ENCODE data around the gene HRH2.

HRH2 gene

DNA sequence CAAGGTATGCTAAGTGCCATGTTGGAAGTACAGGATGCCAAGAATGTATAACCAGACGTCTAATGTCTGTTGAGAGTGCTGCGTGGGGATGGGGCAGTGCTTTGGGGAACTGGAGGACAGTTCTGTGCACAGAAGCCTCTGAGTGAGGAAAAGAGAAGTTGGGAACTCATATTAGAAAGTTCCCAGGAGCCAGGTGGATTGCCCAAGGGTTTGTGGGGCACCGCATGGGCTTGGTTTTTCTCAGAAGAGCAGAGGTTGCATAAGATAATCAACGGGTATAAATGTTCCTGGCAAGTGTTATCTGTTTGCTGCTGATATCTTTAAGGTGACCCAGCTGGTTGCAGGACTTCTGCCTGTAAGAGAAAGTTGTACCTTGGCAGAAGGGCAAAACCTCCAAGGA lies 13.1 kb downstream of the HRH2 start:
- DNase-seq = no peak
- H3K27ac ChIP-seq (ENCODE audit: insufficient read depth, low read length, poor library complexity, severe bottlenecking) = no peak overlapping the region
- no peaks in the 10 kb centered on the region for H3K36me3 ChIP-seq (ENCODE audit: control insufficient read depth, insufficient read depth, low read length)
- H3K27me3 ChIP-seq (replicated peaks; ENCODE audit: control insufficient read depth, insufficient read depth, low read length, poor library complexity, severe bottlenecking) = no peaks in the 10 kb centered on the region
- no peak overlapping the region for H3K4me3 ChIP-seq (ENCODE audit: insufficient read depth, low read depth, low read length, poor library complexity, severe bottlenecking)
- H3K4me1 ChIP-seq (ENCODE audit: control insufficient read depth, insufficient read depth, low read length, poor library complexity, severe bottlenecking) = no peaks in the 10 kb centered on the region
- no peaks in the 10 kb centered on the region for H3K9me3 ChIP-seq (ENCODE audit: control insufficient read depth, low read length)

DNA sequence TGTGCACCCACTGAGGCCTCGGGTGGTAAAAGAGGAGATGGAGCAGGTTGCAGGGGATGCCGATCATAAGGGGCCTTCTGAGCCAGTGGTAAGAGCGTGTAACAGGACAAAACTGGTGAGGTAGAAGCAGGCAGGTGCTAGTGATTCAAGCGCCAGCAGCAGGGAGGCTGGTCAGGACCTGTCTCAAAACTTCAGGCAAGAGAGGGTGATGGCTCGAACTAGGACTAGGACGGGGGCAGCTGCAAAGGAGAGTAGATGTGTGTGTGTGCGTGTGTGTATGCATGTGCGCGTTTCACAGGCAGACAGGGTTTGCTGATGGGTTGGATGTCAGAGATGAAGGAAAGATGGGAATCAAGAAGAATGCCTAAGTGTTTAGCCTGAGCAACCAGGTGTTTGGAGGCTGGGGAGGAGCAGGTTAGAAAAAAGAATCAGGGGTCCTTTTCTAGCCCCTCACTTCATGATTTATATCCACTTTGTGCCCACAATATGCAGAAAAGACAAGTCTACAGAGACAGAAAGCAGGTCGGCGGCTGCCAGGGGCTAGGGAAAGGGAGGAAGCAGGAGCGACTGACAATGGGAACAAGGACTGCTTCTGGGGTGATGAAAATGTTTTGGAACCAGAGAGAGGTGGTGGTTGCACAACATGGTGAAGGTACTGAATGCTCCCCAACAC lies 15.2 kb downstream of the HRH2 start:
- Histone ChIP-seq H3K27ac (ENCODE audit: insufficient read depth, low read length, poor library complexity, severe bottlenecking) (no peak overlapping the region), H3K4me1 (ENCODE audit: control insufficient read depth, insufficient read depth, low read length, poor library complexity, severe bottlenecking) (no peaks in the 10 kb centered on the region), H3K9me3 (ENCODE audit: control insufficient read depth, low read length) (no peaks in the 10 kb centered on the region), H3K4me3 (ENCODE audit: insufficient read depth, low read depth, low read length, poor library complexity, severe bottlenecking) (no peak overlapping the region), H3K27me3 (replicated peaks; ENCODE audit: control insufficient read depth, insufficient read depth, low read length, poor library complexity, severe bottlenecking) (no peaks in the 10 kb centered on the region), H3K36me3 (ENCODE audit: control insufficient read depth, insufficient read depth, low read length) (no peaks in the 10 kb centered on the region)
- no peak for DNase-seq

DNA sequence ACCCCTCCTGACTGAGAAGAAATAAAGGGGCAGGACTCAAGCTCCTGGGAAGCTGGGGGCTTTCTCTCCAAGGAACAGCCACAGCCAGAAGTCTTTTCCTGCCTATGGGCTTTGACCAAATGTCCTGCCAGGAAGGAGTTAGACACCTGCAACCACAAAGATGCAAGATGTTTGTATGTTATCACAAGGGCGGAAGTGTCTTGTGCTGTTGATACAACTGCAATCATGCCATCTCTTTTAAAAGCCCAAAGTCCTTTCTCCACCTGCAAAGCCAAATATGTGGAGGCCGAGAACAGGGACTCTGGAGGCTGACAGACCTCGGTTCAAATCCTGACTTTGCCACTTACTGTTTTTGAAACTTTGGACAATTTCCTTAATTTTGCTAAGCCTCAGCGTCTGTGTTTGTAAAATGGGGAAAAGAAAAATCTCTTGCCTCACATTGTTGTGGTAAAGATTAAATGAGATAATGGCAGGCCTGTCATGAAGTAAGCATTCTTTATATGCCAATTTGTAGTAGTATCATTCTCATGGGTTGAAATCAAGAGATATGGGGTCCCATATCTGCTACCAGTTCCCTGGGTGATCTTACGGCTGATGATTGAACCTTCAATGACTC lies 17.0 kb downstream of the HRH2 start:
- no peak overlapping the region for H3K4me3 ChIP-seq (ENCODE audit: insufficient read depth, low read depth, low read length, poor library complexity, severe bottlenecking)
- no peaks in the 10 kb centered on the region for H3K27me3 ChIP-seq (replicated peaks; ENCODE audit: control insufficient read depth, insufficient read depth, low read length, poor library complexity, severe bottlenecking)
- H3K4me1 ChIP-seq (ENCODE audit: control insufficient read depth, insufficient read depth, low read length, poor library complexity, severe bottlenecking) = no peaks in the 10 kb centered on the region
- DNase-seq = no peak
- no peaks in the 10 kb centered on the region for H3K36me3 ChIP-seq (ENCODE audit: control insufficient read depth, insufficient read depth, low read length)
- H3K27ac ChIP-seq (ENCODE audit: insufficient read depth, low read length, poor library complexity, severe bottlenecking) = no peak overlapping the region
- no peaks in the 10 kb centered on the region for H3K9me3 ChIP-seq (ENCODE audit: control insufficient read depth, low read length)

DNA sequence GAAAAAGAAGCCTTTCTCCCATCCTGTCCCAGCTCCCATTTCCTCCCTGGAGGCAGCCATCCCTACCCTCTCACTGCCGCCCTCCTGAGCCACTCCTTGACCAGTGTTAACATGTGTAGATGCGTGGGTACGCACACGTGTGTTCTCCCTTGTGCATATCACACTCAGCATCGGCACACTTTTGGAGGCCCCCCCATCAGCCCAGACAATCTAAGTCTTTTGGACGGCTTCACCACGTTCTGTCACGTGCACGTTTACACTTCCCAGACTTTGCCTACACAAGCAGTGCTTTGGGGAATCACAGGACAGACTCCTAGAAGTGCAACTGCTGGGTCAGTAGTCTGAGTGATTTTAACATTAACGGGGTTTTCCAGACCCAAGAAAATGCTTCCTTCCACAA lies 18.0 kb downstream of the HRH2 start:
- DNase-seq = no peak
- H3K9me3 ChIP-seq (ENCODE audit: control insufficient read depth, low read length) = no peaks in the 10 kb centered on the region
- H3K36me3 ChIP-seq (ENCODE audit: control insufficient read depth, insufficient read depth, low read length) = no peaks in the 10 kb centered on the region
- no peaks in the 10 kb centered on the region for H3K4me1 ChIP-seq (ENCODE audit: control insufficient read depth, insufficient read depth, low read length, poor library complexity, severe bottlenecking)
- H3K27me3 ChIP-seq (replicated peaks; ENCODE audit: control insufficient read depth, insufficient read depth, low read length, poor library complexity, severe bottlenecking) = no peaks in the 10 kb centered on the region
- no peak overlapping the region for H3K27ac ChIP-seq (ENCODE audit: insufficient read depth, low read length, poor library complexity, severe bottlenecking)
- H3K4me3 ChIP-seq (ENCODE audit: insufficient read depth, low read depth, low read length, poor library complexity, severe bottlenecking) = no peak overlapping the region

DNA sequence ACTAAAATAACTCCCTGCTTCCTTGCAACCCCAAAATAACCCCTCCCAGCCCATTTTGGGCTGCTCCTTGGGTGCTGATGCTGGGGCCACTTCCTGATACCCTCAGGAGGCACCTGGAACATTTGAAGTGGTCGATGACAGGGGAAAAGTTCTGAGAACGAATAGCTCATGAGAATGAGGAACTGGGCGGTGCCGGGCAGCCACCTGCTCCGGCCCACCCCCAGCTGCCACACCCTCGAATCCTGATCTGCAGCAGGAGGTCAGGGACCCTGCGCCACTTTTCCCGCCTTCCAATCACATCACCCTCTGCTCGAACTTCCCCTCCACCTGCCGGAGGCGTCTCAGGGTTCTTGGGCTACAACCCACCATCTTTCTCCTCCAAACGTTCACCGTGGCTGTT lies 19.7 kb downstream of the HRH2 start:
- Histone ChIP-seq H3K4me3 (ENCODE audit: insufficient read depth, low read depth, low read length, poor library complexity, severe bottlenecking) (no peak overlapping the region), H3K27ac (ENCODE audit: insufficient read depth, low read length, poor library complexity, severe bottlenecking) (no peak overlapping the region), H3K9me3 (ENCODE audit: control insufficient read depth, low read length) (no peaks in the 10 kb centered on the region), H3K27me3 (replicated peaks; ENCODE audit: control insufficient read depth, insufficient read depth, low read length, poor library complexity, severe bottlenecking) (no peaks in the 10 kb centered on the region), H3K36me3 (ENCODE audit: control insufficient read depth, insufficient read depth, low read length) (no peaks in the 10 kb centered on the region), H3K4me1 (ENCODE audit: control insufficient read depth, insufficient read depth, low read length, poor library complexity, severe bottlenecking) (no peaks in the 10 kb centered on the region)
- no peak for DNase-seq

DNA sequence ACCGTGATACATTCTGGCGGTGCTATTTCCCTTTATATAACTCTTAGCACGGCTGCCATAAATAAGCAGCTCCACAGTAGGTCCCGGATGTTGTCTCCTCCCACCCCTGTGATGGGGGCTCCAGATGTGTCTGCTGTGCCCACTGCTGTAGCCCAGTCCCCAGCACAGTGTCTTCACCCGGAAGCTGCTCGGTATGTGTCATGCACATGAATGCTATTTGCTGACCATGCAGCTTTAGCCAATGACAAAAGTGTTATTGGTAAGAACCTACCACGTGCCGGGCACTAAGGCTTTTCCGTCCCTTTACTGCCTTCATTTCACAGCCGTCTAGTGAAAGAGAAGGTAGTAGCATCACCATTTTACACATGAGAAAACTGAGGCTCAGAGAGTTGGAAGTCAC lies 20.2 kb downstream of the HRH2 start:
- DNase-seq = no peak
- Histone ChIP-seq H3K27ac (ENCODE audit: insufficient read depth, low read length, poor library complexity, severe bottlenecking) (no peak overlapping the region), H3K4me1 (ENCODE audit: control insufficient read depth, insufficient read depth, low read length, poor library complexity, severe bottlenecking) (no peaks in the 10 kb centered on the region), H3K36me3 (ENCODE audit: control insufficient read depth, insufficient read depth, low read length) (no peaks in the 10 kb centered on the region), H3K4me3 (ENCODE audit: insufficient read depth, low read depth, low read length, poor library complexity, severe bottlenecking) (no peak overlapping the region), H3K9me3 (ENCODE audit: control insufficient read depth, low read length) (no peaks in the 10 kb centered on the region), H3K27me3 (replicated peaks; ENCODE audit: control insufficient read depth, insufficient read depth, low read length, poor library complexity, severe bottlenecking) (no peaks in the 10 kb centered on the region)

DNA sequence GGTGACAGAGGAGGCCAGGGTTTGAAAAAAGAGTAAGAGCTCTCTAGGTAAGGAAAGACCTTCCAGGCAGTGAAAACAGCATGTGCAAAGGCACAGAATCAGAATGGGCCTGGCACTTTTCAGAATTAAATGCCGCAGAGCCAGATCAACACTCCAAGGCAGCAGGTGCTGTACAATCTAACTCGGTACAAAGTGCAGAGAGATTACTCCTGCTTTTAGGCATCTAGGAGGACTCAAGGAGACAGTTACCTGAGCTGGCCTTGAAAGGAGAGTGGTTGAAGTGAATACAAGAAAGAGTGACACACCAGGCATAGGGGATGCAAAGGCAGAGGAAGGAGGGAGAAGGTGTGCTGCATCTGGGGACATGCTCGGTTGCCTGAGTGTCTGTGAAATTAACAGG lies 21.5 kb downstream of the HRH2 start:
- Histone ChIP-seq H3K27ac (ENCODE audit: insufficient read depth, low read length, poor library complexity, severe bottlenecking) (no peak overlapping the region), H3K27me3 (replicated peaks; ENCODE audit: control insufficient read depth, insufficient read depth, low read length, poor library complexity, severe bottlenecking) (no peaks in the 10 kb centered on the region), H3K9me3 (ENCODE audit: control insufficient read depth, low read length) (no peaks in the 10 kb centered on the region), H3K4me1 (ENCODE audit: control insufficient read depth, insufficient read depth, low read length, poor library complexity, severe bottlenecking) (no peaks in the 10 kb centered on the region), H3K4me3 (ENCODE audit: insufficient read depth, low read depth, low read length, poor library complexity, severe bottlenecking) (no peak overlapping the region), H3K36me3 (ENCODE audit: control insufficient read depth, insufficient read depth, low read length) (peaks cover 12% of the 10 kb centered on the region)
- DNase-seq = no peak

DNA sequence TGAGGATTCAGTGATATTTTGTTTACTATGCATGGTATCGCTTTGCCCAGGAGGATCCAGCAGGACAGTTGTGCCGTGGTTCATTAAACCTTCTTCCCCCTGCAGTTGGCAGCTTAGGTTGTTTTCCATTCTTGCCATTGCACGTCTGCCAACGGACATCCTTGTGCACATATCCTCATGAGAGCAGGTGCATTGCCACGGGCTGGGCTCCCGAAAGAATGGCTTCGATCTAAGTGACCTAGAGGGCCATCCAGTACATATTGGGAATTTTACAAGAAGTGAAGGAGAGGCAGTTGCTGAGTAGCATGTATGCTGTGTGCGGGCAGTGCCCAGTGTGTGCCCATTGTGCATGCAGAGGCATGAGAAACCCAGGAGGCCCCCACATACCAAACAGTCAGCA lies 22.1 kb downstream of the HRH2 start:
- H3K27me3 ChIP-seq (replicated peaks; ENCODE audit: control insufficient read depth, insufficient read depth, low read length, poor library complexity, severe bottlenecking) = no peaks in the 10 kb centered on the region
- H3K4me1 ChIP-seq (ENCODE audit: control insufficient read depth, insufficient read depth, low read length, poor library complexity, severe bottlenecking) = no peaks in the 10 kb centered on the region
- no peak overlapping the region for H3K27ac ChIP-seq (ENCODE audit: insufficient read depth, low read length, poor library complexity, severe bottlenecking)
- H3K4me3 ChIP-seq (ENCODE audit: insufficient read depth, low read depth, low read length, poor library complexity, severe bottlenecking) = no peak overlapping the region
- no peaks in the 10 kb centered on the region for H3K9me3 ChIP-seq (ENCODE audit: control insufficient read depth, low read length)
- peaks cover 15% of the 10 kb centered on the region for H3K36me3 ChIP-seq (ENCODE audit: control insufficient read depth, insufficient read depth, low read length)
- DNase-seq = no peak

DNA sequence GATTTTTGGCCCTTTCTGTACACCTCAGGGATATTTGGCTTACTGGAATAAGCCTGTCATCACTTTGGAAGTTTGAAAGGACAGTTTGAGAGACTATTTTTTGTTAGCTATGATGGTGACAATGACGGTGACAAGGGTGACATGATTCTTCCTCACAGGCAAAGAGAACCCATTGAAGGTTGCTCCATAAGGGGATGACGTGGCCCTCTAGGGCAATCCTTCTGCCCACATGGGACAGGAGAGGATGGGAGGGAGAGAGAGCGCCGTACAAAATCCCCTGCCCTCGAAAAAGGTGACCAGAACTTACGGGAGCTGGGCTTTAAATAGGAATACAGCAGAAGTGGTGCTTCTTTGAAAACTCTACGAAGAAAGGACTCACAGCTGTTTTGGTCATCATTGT lies 22.6 kb downstream of the HRH2 start:
- Histone ChIP-seq H3K36me3 (ENCODE audit: control insufficient read depth, insufficient read depth, low read length) (peaks cover 15% of the 10 kb centered on the region), H3K27me3 (replicated peaks; ENCODE audit: control insufficient read depth, insufficient read depth, low read length, poor library complexity, severe bottlenecking) (no peaks in the 10 kb centered on the region)

DNA sequence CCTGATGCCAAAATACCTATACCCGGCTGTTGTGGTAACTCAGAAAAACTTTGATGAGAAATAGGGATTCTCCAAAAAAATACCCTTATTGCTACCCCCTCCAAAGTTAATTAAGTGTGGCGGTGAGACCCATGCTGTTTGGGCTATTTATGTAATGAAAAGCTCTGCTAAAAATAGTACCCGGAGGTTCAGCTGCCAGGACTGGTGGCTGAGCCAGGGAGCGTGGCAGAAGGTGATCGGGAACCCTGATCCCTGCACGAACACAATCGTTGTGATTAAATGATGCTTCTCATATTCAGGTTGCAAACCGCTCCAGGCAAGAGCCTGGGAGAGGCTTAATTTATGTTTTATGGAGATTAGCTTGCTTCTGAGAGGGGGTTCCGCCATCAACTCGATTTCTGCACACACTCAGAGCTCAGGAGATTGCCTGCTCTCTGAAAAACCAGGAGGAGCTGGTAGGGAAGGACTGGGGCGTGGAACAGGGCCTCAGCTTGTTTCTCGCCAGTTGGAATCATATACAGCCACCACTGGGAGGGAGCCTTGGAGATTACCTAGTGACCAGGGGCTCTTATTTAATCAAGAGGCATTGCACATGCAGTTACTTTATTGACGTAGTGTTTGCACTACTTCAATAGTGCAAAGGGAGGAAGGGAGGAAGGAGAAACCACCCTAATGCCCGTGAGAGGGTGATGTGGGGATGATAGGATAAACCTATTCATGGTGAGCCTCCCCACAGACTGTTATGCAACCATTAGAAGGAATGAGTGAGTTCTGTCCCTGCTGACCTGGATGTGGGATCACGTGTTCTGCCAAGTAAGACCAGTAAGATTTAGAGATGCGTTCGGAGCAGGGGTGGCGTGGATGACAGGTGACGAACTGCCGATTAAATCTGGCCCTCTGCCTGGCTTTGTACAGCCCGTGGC lies 23.4 kb downstream of the HRH2 start:
- H3K27ac ChIP-seq (ENCODE audit: insufficient read depth, low read length, poor library complexity, severe bottlenecking) = no peak overlapping the region
- H3K27me3 ChIP-seq (replicated peaks; ENCODE audit: control insufficient read depth, insufficient read depth, low read length, poor library complexity, severe bottlenecking) = no peaks in the 10 kb centered on the region
- no peaks in the 10 kb centered on the region for H3K9me3 ChIP-seq (ENCODE audit: control insufficient read depth, low read length)
- H3K4me3 ChIP-seq (ENCODE audit: insufficient read depth, low read depth, low read length, poor library complexity, severe bottlenecking) = no peak overlapping the region
- peaks cover 21% of the 10 kb centered on the region for H3K36me3 ChIP-seq (ENCODE audit: control insufficient read depth, insufficient read depth, low read length)
- H3K4me1 ChIP-seq (ENCODE audit: control insufficient read depth, insufficient read depth, low read length, poor library complexity, severe bottlenecking) = no peaks in the 10 kb centered on the region
- no peak for DNase-seq

More for the DNA sequence above, 22.6 kb downstream of the HRH2 start:
- no peak overlapping the region for H3K4me3 ChIP-seq (ENCODE audit: insufficient read depth, low read depth, low read length, poor library complexity, severe bottlenecking)
- no peaks in the 10 kb centered on the region for H3K9me3 ChIP-seq (ENCODE audit: control insufficient read depth, low read length)
- H3K27ac ChIP-seq (ENCODE audit: insufficient read depth, low read length, poor library complexity, severe bottlenecking) = no peak overlapping the region
- no peak for DNase-seq
- H3K4me1 ChIP-seq (ENCODE audit: control insufficient read depth, insufficient read depth, low read length, poor library complexity, severe bottlenecking) = no peaks in the 10 kb centered on the region
